ENCODE data around the gene EFCC1.

DNA sequence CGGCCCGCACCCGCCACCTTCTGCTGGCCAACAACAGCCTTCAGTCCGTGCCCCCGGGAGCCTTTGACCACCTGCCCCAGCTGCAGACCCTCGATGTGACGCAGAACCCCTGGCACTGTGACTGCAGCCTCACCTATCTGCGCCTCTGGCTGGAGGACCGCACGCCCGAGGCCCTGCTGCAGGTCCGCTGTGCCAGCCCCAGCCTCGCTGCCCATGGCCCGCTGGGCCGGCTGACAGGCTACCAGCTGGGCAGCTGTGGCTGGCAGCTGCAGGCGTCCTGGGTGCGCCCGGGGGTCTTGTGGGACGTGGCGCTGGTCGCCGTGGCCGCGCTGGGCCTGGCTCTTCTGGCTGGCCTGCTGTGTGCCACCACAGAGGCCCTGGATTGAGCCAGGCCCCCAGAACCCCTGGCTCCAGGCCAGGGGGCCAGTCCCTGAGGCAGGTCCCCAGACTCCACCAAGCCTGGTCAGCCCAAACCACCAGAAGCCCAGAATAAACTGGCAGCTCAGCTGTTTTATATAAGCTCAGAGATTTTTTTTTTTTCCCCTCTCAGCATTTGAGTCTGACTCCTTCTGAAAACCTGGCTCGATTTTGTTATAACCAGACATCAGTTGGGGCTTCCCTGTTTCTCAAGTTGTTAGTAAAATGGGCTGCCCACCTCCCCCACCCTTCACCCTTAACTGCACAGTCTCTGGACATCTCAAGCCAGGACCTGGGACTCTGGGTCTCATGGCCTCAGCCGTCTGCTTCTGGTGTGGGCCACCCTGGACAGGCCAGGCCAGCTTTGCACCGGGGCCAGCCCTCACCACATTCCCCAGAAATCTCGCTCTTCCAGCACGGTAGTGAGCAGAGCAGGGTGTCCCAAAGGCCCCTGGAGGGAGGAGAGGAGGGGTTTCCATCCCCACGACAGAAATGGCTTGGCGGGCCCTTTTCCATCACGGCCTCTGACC is 61.1 kb downstream of the EFCC1 start:
- TF ChIP-seq, protein P1, sequence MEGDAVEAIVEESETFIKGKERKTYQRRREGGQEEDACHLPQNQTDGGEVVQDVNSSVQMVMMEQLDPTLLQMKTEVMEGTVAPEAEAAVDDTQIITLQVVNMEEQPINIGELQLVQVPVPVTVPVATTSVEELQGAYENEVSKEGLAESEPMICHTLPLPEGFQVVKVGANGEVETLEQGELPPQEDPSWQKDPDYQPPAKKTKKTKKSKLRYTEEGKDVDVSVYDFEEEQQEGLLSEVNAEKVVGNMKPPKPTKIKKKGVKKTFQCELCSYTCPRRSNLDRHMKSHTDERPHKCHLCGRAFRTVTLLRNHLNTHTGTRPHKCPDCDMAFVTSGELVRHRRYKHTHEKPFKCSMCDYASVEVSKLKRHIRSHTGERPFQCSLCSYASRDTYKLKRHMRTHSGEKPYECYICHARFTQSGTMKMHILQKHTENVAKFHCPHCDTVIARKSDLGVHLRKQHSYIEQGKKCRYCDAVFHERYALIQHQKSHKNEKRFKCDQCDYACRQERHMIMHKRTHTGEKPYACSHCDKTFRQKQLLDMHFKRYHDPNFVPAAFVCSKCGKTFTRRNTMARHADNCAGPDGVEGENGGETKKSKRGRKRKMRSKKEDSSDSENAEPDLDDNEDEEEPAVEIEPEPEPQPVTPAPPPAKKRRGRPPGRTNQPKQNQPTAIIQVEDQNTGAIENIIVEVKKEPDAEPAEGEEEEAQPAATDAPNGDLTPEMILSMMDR (IDR thresholded peaks at IDR 0.05) = no peak
- TF ChIP-seq EP300 (IDR thresholded peaks at IDR 0.05) (no peak), POLR2A (IDR thresholded peaks at IDR 0.05) (no peak)

All from tibial nerve (tissue), 4 donors.